Retinal pigment epithelial cell (primary cell): Measurements from ENCODE around the gene TTC39C.

Experiments used
- DNase-seq: peaks from one replicate; pipeline ENCODE4 v3.0.0-alpha.2; 2010; ENCODE audit warnings: low read depth
- H3K4me3 ChIP-seq: 2 replicates; pipeline ENCODE4 v1.5.1; 2011; ENCODE audit warnings: mild to moderate bottlenecking, low read length, control low read depth, moderate library complexity
- TF ChIP-seq, protein P1 (sequence below): conservative IDR thresholded peaks from 2 replicates; pipeline ENCODE4 v1.5.1; 2011; ENCODE audit warnings: low read depth, low read length, control low read depth, inconsistent platforms

TTC39C gene

DNA sequence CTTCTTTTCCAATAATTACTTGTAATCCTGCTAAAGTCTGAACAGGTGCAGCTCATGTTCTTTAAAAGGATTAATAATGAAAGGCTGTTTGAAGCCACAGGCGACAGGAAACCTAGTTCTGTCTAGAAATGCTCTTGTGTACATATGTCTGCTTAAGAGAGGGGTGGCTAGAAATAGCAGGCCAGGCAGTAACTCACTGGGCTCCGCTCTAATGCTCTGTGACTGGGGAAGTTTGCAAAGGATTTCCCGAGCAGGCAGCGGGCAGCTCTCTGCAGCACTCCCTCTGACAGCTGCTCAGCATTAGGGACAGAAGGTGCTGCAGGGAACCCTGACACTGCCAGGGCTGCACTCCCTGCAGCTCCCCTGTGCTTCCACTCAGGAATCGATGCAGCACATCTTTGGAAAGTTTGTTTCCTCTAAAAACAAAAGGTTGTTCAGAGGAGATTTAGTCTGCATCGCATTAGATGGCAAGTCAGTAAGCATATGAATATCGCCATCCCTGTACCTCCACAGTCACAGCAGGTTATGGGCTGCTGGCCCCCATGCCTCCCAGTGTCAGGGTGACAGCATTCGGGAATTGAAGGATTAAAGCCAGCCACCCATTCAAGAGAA is 33.1 kb upstream of the TTC39C start:
- TF ChIP-seq, protein P1, sequence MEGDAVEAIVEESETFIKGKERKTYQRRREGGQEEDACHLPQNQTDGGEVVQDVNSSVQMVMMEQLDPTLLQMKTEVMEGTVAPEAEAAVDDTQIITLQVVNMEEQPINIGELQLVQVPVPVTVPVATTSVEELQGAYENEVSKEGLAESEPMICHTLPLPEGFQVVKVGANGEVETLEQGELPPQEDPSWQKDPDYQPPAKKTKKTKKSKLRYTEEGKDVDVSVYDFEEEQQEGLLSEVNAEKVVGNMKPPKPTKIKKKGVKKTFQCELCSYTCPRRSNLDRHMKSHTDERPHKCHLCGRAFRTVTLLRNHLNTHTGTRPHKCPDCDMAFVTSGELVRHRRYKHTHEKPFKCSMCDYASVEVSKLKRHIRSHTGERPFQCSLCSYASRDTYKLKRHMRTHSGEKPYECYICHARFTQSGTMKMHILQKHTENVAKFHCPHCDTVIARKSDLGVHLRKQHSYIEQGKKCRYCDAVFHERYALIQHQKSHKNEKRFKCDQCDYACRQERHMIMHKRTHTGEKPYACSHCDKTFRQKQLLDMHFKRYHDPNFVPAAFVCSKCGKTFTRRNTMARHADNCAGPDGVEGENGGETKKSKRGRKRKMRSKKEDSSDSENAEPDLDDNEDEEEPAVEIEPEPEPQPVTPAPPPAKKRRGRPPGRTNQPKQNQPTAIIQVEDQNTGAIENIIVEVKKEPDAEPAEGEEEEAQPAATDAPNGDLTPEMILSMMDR, result no peak
- H3K4me3 ChIP-seq, result no peak overlapping the region
- DNase-seq, result peak; percentile 51

DNA sequence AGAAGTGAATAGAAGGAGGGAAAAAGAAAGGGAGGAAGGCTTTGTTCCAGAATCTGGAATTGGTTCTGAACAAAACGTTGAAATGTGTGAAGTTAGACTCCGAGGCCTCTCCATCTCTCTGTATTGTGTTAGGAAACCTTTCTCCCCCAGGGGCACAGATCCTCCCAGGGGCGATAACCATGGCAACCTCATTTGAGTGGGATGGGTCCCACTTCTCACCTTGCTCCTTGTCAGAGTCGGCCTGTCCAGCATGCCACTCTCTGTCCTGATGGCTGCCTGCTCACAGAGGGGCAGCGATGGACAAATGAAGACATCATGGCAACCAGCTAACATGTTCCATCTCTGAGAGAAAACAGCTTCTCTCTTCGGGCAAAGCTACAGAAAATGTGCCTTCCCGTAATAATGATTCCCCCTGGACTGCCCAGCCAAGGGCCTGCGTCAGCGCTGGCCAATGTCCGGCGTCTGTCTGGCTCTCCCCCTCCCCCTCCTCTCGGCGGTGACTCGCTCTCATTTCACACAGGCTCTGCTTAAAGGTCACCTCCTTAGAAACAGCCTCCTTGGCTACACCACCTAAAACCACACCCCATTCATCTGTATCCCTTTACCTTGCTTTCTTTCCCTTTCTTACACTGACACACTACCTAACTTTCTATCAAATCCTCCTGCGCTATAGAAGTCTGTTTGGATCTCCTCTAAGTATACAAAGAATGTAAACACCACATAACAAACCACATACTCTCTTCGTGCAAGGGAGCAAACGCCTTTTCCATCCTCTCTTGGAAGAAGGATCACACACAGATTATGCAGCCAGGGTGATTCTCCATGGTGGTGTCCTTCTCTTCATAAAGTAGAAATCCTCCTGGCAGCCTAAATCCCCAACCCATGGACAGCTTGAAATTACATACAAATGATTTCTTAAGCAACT is 32.1 kb upstream of the TTC39C start:
- H3K4me3 ChIP-seq, result no peak overlapping the region
- DNase-seq, result peak; percentile 65
- TF ChIP-seq, protein P1, result no peak

DNA sequence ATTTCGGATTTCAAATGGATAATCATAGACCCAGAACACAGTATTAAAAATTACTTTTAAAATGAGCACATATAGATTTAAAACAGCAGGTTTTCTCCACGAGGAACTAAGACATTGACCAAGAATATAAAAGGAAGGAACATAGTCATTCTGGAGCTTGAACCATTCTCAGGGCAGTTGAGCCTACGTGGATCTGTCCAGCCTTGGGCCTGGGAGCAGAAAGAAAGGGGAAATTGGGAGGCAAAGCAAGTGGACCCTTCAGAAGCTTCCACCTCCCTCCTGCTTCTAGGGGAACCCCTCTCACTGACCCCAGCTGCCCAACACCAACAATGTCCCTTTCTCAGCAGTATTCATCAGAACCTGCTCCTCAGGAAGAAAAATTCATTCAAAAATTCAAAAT is 31.4 kb upstream of the TTC39C start:
- TF ChIP-seq, protein P1, result no peak
- no peak overlapping the region for H3K4me3 ChIP-seq
- DNase-seq, result no peak

DNA sequence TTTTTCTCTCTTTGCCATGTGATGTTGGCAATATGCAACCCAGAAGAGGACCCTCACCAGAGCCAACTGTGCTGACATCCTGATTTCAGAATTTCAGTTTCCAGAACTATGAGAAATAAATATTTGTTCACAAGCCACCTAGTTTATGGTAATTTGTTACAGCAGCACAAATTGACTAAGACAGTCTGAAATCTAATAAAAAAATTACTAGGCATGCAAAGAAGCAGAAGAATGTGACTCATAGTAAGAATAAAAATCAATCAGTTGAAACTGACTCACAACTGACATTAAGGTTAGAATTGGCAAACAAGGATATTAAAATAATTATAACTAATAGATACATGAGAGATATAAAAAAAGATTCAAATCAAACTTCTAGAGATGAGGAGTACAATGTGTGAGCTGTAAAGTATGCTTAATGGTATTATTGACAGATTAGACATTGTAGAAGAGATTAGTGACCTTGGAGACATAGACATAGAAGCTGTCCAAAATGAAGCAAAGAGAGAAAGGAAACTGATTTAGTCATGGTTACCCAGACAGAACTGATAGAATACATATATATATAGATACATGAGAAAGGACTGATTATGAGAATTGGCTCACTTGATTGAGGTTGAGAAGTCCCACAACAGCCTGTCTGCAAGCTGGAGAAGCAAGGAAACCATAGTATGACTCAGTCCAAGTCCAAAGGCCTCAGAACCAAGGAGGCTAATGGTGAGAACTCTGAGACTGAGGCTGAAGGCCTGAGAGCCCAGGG is 27.8 kb upstream of the TTC39C start:
- TF ChIP-seq, protein P1, result no peak
- no peak for DNase-seq

DNA sequence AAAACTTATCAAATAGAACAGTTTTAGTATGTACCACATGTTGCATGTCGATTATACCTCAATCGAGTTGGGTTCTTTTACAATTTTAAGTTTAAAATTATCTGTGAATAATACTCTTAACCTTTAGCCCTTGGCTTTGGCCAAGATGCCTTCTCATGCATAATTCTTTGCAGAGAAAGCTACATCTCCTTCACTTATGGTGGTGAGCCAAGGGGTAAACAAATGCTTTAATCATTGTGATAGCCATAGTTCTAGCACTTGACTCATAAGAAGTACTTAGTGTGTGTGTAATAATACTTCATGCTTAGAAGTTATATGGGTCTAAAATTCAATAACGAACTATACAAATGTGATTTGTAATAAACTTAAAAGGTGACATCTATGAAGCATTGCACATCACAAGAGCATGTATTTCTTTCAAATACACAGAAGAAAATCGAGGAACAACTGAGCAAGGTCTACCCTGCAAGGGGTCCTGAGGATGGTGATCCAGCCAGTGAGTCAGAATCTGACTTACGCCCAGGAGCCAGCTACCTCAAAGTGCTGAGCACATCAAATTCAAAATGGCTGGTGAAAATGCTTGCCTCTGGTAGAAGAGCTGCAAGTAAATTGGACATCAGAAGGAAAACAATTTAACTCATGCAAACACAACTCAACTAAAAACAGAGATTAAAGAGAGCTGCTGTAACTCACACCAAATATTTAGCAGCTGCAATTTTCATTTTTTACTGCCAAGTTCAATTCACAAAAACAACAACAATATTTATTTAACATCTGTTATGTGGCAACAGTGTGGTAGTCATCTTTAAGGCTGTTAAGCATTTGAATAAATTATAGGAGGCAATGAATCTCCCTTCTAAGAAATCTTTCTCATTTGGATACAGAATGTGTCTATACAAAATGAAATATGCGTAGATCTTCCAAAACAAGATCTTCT is 23.8 kb upstream of the TTC39C start:
- no peak for DNase-seq
- TF ChIP-seq, protein P1, result no peak
- H3K4me3 ChIP-seq, result no peak overlapping the region

More for the DNA sequence above, 27.8 kb upstream of the TTC39C start:
- H3K4me3 ChIP-seq, result no peak overlapping the region
